ENCODE results near the gene MZT2A.

GRCh38 chr2:131475831-131476230 lies 16.4 kb downstream of the MZT2A start, which contains the start of gene TUBA3D:
- TF ChIP-seq CTCF (conservative IDR thresholded peaks at IDR 0.05; ENCODE audit: low read length) (no peak), EZH2phosphoT487 (IDR thresholded peaks at IDR 0.05; ENCODE audit: borderline replicate concordance, low read depth, low read length) (no peak)

Measured in OCI-LY7 (cell line).